ES-I3 (cell line): ENCODE measurements around the gene ZCCHC7.

Experiments
- H3K36me3 ChIP-seq: 2 replicates; pipeline ENCODE4 v1.6.1; 2013; ENCODE audit warnings: mild to moderate bottlenecking, low read length, control low read depth, moderate library complexity; ENCODE audit not compliant: insufficient read depth
- H3K4me1 ChIP-seq: 2 replicates; pipeline ENCODE4 v1.6.1; 2013; ENCODE audit warnings: mild to moderate bottlenecking, control low read depth, low read length; ENCODE audit not compliant: insufficient read depth
- H3K9ac ChIP-seq: 2 replicates; pipeline ENCODE4 v1.6.1; 2013; ENCODE audit warnings: low read depth, mild to moderate bottlenecking, low read length, moderate library complexity
- H3K9me3 ChIP-seq: 2 replicates; pipeline ENCODE4 v1.6.1; 2013; ENCODE audit warnings: mild to moderate bottlenecking, low read length, moderate library complexity; ENCODE audit not compliant: control insufficient read depth, insufficient read depth

ZCCHC7 gene

DNA sequence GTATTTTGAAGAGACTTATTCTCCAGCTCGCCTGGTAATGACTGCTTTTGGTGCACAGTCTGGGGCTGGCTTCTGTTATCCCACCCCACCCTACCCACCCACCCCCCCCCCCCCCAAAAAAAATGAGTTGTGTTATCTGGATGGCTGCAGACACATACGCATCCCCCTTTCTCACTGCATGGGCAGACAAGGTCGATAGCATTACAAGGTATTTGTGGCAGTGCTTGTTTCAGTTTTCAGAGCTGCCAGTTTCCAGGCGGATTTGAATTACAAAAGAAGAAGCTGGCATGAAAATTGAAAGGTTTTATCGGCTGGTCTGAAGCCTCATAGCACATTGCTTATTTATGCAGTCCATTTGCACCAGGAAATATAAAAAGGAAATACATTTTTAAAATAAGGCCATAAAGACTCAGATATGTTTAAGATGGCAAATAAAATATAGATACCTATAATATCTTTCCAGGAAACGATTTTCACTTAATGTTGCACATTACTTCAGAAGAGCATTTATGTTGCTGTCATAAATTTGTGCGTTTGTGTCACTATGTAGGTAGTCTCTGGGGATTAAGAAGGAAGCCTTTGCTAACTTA is 217.0 kb downstream of the ZCCHC7 start:
- no peak overlapping the region for H3K9ac ChIP-seq
- no peaks in the 10 kb centered on the region for H3K36me3 ChIP-seq
- no peaks in the 10 kb centered on the region for H3K9me3 ChIP-seq
- H3K4me1 ChIP-seq, result peaks cover 19% of the 10 kb centered on the region

GRCh38 chr9:37338218-37338617 is 217.8 kb downstream of the ZCCHC7 start:
- Histone ChIP-seq H3K4me1 (peaks cover 19% of the 10 kb centered on the region), H3K9ac (no peak overlapping the region), H3K9me3 (no peaks in the 10 kb centered on the region), H3K36me3 (no peaks in the 10 kb centered on the region)

DNA sequence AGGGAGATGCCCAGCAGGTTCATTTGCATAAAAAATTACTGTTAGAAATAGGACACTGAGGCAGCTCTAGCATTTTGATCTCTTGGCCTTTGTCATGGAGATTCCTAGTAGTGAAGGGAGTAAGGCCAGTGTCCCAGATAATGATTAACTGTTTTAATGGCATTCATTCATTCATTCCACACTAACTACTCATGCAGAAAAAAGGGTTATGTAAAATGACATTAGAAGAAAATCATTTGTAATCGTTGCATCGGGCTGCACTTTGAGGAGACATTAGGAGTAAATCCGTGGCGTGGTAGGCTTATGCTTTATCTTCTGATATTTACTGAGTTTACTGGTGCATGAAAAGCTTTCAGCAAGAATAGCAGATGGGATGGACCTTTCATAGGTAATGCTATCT is 219.5 kb downstream of the ZCCHC7 start:
- Histone ChIP-seq H3K36me3 (no peaks in the 10 kb centered on the region), H3K9me3 (no peaks in the 10 kb centered on the region), H3K4me1 (peaks cover 19% of the 10 kb centered on the region), H3K9ac (no peak overlapping the region)

DNA sequence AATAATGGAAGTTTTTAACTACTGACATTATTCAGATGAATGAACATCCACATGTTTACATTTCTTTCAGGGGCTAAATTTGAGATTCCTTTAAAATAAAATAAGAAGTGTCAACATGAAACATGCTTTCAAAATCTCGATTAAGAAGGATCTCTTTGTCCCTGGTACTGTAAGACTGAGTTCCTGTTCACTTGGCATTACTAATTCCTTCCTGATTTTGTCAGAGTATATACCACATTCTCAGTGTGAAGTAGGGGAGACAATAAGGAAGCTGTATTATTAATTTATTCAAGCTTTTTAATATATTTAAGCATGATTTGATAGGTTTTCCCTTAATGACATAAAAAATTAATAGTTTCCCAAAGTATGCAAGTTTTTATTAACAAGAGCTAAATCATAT is 220.6 kb downstream of the ZCCHC7 start:
- Histone ChIP-seq H3K36me3 (no peaks in the 10 kb centered on the region), H3K9ac (no peak overlapping the region), H3K4me1 (peaks cover 19% of the 10 kb centered on the region), H3K9me3 (no peaks in the 10 kb centered on the region)

- Histone ChIP-seq H3K9me3 (no peaks in the 10 kb centered on the region), H3K9ac (no peak overlapping the region), H3K4me1 (peaks cover 19% of the 10 kb centered on the region), H3K36me3 (no peaks in the 10 kb centered on the region)
Measured at GRCh38 chr9:37341704-37342103, 221.3 kb downstream of the ZCCHC7 start.

- Histone ChIP-seq H3K9ac (no peak overlapping the region), H3K36me3 (no peaks in the 10 kb centered on the region), H3K9me3 (no peaks in the 10 kb centered on the region), H3K4me1 (peaks cover 19% of the 10 kb centered on the region)
Measured at GRCh38 chr9:37342493-37342892, 222.1 kb downstream of the ZCCHC7 start.

DNA sequence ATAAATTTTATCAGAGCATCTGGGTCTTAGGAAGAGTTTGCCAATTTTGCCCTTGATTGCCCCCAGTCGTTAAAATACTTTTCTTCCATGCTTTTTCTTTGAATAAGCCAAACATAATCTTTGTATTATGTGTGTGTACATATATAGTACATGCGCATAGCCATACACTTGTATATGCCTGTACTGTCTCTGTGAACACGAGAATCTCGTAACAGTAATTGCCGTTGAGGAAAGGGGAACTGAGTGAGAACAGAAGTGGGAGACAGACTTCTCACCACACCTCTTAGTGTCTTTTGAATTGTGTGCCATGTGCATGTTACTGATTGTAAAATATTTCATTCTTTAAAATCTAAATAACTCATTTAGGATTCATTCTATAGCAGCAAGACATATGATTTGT is 222.5 kb downstream of the ZCCHC7 start:
- Histone ChIP-seq H3K4me1 (peaks cover 19% of the 10 kb centered on the region), H3K9ac (no peak overlapping the region), H3K36me3 (no peaks in the 10 kb centered on the region), H3K9me3 (no peaks in the 10 kb centered on the region)

DNA sequence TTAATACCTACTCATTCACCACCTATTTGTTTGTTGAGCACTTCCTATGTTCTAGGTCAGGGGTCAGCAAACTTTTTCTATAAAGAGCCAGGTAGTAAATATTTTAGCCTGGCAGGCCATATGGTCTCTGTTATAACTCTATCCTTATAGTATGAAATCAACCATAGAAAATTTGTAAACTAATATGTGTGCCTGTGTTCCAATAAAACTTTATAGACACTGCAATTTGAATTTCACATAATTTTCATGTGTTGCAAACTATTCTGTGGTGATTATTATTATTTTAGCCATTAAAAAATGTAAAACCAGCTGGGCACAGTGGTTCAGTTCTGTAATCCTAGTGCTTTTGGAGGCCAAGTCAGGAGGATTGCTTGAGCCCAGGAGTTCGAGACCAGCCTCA is 223.3 kb downstream of the ZCCHC7 start:
- H3K9me3 ChIP-seq, result no peaks in the 10 kb centered on the region
- H3K36me3 ChIP-seq, result no peaks in the 10 kb centered on the region
- H3K9ac ChIP-seq, result no peak overlapping the region
- peaks cover 19% of the 10 kb centered on the region for H3K4me1 ChIP-seq

- H3K9me3 ChIP-seq, result no peaks in the 10 kb centered on the region
- no peaks in the 10 kb centered on the region for H3K36me3 ChIP-seq
- H3K9ac ChIP-seq, result no peak overlapping the region
- peaks cover 14% of the 10 kb centered on the region for H3K4me1 ChIP-seq
Measured at GRCh38 chr9:37345038-37345437, 224.7 kb downstream of the ZCCHC7 start.

GRCh38 chr9:37348917-37349316 is 228.5 kb downstream of the ZCCHC7 start:
- H3K36me3 ChIP-seq, result no peaks in the 10 kb centered on the region

DNA sequence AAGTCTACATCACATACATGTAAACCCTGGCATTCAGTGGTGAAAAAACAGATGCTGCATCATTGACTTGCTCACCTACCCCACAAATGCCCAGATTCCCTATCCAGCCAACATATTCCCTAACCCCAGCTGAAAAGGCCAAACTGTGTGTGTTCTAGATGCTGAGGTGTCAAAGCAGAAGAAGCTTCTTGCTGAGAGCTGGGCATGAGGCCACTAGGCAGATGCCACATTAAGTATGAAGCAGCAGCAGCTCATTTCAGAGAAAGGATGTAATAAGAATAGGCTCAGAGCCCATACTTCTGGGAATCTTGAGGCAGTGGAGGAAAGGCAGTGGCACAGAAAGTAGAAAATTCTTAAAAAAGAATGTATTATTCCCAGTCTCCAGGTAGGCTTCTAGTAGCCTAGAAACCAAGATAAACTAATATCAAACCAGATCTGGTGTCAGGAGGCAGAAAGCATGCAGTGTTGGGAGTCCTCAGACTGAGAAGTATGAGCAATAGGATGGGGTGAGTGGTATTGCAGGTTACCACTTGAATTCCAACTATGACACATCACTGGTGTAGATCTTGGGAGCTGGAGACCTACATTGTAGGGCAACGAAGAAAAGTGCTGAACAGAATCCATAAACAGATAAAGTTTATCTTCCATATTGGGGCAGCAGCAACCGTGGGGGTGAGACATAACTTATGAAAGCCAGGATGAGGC is 230.3 kb downstream of the ZCCHC7 start:
- H3K9ac ChIP-seq, result no peak overlapping the region
- H3K9me3 ChIP-seq, result no peaks in the 10 kb centered on the region
- no peaks in the 10 kb centered on the region for H3K4me1 ChIP-seq
- H3K36me3 ChIP-seq, result no peaks in the 10 kb centered on the region

More at GRCh38 chr9:37348917-37349316, 228.5 kb downstream of the ZCCHC7 start:
- Histone ChIP-seq H3K4me1 (no peaks in the 10 kb centered on the region), H3K9me3 (no peaks in the 10 kb centered on the region), H3K9ac (no peak overlapping the region)

DNA sequence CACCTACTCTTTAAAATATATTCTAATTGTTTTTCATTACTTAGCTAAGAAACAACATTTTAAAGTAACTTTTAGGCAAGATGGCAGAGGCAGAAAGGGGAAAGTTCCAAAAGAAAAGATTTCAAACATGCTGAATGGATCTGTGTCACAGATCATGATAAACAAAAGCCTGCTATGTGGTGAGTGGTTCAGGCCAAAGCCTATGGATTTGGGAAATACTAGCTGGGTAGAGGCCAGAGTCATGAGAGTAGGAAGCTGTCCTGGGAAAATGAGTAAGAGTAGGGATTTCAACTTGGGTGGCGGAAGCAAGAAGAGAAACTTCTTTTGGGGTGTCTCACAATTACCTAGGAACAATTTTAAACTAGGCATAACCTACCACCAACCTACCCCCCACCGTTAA is 233.4 kb downstream of the ZCCHC7 start:
- Histone ChIP-seq H3K4me1 (no peaks in the 10 kb centered on the region), H3K36me3 (no peaks in the 10 kb centered on the region), H3K9me3 (no peaks in the 10 kb centered on the region), H3K9ac (no peak overlapping the region)

- no peaks in the 10 kb centered on the region for H3K4me1 ChIP-seq
- H3K9ac ChIP-seq, result no peak overlapping the region
- H3K36me3 ChIP-seq, result no peaks in the 10 kb centered on the region
- no peaks in the 10 kb centered on the region for H3K9me3 ChIP-seq
Measured at GRCh38 chr9:37362430-37362829, 242.1 kb downstream of the ZCCHC7 start.

DNA sequence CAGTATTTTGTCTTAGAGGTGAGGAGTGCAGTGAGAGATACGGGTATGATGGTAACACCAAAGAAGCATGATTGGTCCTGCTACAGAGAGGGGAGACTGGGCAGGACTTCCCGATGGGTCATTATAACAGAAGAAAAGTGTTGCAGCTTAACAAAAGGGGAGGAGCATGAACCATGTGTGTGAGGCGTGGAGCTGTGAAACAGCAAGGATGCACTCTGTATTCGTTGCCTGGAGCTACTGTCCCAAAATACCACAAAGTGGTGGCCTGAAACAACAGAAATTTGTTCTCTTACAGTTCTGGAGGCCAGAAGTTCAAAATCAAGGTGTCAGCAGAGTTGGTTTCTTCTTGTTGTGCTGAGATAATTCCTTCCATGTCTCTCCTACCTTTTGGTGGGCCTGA is 242.8 kb downstream of the ZCCHC7 start:
- Histone ChIP-seq H3K9me3 (no peaks in the 10 kb centered on the region), H3K36me3 (no peaks in the 10 kb centered on the region), H3K4me1 (no peaks in the 10 kb centered on the region), H3K9ac (no peak overlapping the region)

DNA sequence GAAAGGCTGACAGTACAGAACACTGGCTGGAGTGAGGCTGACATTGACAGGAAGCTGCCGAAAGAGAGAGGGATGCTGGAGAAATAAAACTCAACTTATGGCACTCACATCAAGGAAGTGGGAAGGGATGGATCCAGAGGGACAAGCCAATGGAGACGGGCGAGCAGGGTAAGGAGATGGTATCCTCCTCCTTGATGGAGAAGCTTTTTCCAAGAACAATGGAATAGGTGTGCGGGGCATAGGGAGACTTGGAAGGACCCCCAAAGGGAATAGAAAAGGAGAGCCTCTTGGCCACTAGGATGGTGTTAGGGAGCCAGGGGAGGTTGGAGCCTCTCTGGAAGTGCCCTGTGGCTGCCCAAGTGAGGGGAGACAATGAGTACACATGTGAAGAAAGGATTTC is 243.8 kb downstream of the ZCCHC7 start:
- H3K9ac ChIP-seq, result no peak overlapping the region
- H3K9me3 ChIP-seq, result no peaks in the 10 kb centered on the region
- H3K4me1 ChIP-seq, result no peaks in the 10 kb centered on the region
- H3K36me3 ChIP-seq, result no peaks in the 10 kb centered on the region
